ENCODE results near the gene CD109. TPM values are rescaled to one million over a fixed set of nuclear protein-coding genes. Genes with fewer than 3 reads are reported as not detected.
A peak's percentile ranks its signal among the peaks of the same experiment; 100 is the strongest.
"Not testable (repeated sequence)": the region's sequence is repeated elsewhere in the genome, so short reads cannot be mapped to it uniquely, and the experiment has no call there.

CD109 gene
- total RNA-seq, 3 donors from 2014 or later, result 10.1 to 20.7 (median 11.2) TPM

DNA sequence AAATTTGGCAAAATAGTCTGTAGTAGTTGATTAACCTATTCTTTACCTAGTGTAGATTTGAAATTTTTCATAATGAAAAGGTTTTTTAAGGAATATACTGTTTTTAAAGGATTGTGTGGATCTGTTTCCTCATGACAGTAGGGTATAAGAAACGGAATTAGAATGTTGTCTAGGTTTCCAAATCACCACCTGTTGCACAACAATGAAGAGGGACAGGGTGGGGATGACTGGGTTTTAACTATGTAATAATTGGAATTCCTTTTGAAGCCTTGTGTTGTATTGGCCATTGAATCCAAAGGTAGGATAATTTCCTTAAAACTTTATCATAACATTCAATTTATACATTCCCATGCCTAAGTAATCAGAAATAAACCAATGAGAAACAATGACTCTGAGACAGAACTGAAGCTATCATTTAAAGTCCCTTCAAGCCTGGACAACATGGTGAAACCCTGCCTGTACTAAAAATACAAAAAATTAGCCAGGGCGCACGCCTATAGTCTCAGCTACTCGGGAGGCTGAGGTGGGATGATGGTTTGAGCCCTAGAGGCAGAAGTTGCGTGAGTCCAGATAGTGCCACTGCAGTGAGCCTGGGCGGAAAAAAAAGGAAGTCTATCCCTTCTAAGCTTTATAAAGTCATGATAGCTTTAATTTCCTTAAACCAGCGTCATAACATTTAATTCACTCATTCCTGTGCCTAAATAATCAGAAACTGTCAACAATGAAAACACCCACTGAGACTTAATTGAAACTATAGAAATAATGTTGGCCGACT, 23.9 kb upstream of the CD109 start:
- DNase-seq, result no peak
- Mint-ChIP-seq H3K4me1 (ENCODE audit: low read depth) (no peaks in the 10 kb centered on the region), H3K4me3 (no peak overlapping the region), H3K27me3 (ENCODE audit: low read depth) (peaks cover 24% of the 10 kb centered on the region), H3K9me3 (no peaks in the 10 kb centered on the region), H3K36me3 (ENCODE audit: insufficient read depth) (no peaks in the 10 kb centered on the region)
- ATAC-seq, result no peak

DNA sequence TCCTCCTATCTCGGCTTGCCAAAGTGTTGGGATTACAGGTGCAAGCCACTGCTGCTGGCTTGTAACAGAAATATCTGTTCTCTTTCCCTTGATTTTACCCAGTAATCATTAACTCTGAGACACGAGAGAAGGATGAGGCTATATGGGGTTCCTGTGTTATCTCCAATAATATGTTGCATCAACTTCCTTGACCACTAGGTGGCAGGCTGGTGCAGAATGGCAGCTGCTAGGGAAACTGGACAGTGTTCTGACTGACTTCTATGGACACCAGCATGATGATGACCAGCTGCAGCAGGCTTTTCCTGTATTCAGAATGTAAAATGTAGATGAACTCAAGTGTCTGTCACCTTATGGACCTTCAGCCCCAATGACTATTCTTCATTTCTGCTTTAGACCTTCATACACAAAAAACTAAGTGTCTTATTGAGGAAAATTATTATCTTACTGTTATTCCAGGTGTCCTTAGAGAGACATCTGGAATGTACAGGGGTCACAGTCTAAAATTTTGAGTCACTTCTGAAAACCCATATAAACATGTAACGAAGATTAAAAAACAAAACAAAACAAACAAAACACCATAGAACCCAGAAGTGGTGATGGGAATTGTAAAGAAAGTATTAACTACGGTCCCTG, 20.4 kb upstream of the CD109 start:
- peaks cover 22% of the 10 kb centered on the region for H3K27me3 Mint-ChIP-seq (ENCODE audit: low read depth)
- H3K36me3 Mint-ChIP-seq (ENCODE audit: insufficient read depth), result no peaks in the 10 kb centered on the region
- no peaks in the 10 kb centered on the region for H3K4me1 Mint-ChIP-seq (ENCODE audit: low read depth)
- ATAC-seq (peak; percentile 82 to 85), DNase-seq (peak; percentile 65)
- H3K4me3 Mint-ChIP-seq, result no peak overlapping the region
- H3K9me3 Mint-ChIP-seq, result no peaks in the 10 kb centered on the region

DNA sequence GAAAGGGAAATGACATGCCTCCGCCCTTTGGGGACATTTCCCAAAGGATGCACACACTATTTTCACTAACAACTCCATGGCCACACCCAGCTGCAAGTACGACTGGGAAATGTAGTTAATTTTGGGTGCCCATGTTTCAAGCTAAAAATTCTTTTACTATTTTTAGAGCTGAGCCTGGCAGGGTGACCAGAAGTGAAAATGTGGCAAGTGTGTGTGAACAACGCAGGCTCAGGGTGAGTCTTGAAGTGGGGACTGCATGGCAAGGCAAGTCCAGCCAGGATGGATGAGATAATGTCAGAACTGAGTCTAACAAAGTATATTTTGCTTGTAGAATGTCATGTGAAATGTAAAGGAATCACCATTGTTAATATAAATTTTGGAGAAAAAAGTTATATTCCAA, 17.0 kb upstream of the CD109 start:
- Mint-ChIP-seq H3K27me3 (ENCODE audit: low read depth) (peaks cover 15% of the 10 kb centered on the region), H3K4me1 (ENCODE audit: low read depth) (no peaks in the 10 kb centered on the region), H3K4me3 (no peak overlapping the region), H3K36me3 (ENCODE audit: insufficient read depth) (no peaks in the 10 kb centered on the region), H3K9me3 (peaks cover 11% of the 10 kb centered on the region)
- DNase-seq (no peak), ATAC-seq (no peak)

DNA sequence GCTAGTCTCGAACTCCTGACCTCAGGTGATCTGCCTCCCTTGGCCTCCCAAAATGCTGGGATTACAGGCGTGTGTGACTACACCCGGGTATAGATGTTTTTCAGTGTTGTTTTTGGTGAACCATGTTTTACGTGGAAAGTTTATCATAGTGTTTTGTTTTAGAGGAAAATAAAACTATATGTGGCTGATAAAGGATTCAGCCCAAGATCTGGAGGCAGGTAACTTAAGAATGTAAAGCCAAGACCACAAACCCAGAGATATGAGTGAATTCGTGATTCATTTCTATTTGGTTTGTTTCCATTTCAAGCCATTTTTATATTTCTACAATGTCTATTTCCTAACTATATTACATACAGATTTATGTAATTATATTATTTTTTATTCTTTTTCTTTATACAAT, 16.2 kb upstream of the CD109 start:
- H3K4me1 Mint-ChIP-seq (ENCODE audit: low read depth); ATAC-seq; H3K4me3 Mint-ChIP-seq; DNase-seq; H3K36me3 Mint-ChIP-seq (ENCODE audit: insufficient read depth): not testable (repeated sequence)
- H3K27me3 Mint-ChIP-seq (ENCODE audit: low read depth), result peaks cover 15% of the 10 kb centered on the region
- peaks cover 11% of the 10 kb centered on the region for H3K9me3 Mint-ChIP-seq

DNA sequence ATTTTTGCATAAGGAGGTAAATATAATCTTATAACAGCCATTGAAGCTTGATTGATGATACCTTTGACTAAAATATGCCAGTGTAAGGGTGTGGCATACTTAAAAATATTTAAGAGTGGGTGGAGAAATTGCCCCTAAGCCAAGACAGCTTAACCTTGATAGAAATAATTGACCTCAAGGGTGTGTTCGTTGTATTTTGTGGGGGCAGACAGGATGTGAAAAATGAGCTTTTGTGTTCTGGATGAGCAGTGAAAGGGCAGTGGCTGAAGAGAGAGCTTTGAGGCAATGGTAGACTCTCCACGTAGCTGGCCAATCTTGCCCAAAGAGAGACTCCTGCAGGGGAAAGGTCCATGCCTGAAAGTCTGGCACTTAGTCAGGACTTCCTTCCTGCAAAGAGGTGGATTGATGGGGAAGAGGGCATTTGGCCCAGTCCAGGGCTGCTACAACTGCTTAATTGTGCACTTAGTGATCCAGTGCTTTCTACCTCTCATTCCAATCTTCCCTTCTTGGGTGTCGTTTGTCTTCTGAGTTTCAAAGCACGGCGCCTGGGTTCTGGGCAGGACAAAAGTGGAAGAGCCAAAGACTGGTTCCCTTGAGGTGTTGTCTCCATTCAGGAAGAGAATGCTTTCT, 15.6 kb upstream of the CD109 start:
- no peak overlapping the region for H3K4me3 Mint-ChIP-seq
- peaks cover 15% of the 10 kb centered on the region for H3K27me3 Mint-ChIP-seq (ENCODE audit: low read depth)
- DNase-seq (no peak), ATAC-seq (no peak)
- no peaks in the 10 kb centered on the region for H3K36me3 Mint-ChIP-seq (ENCODE audit: insufficient read depth)
- peaks cover 11% of the 10 kb centered on the region for H3K9me3 Mint-ChIP-seq
- no peaks in the 10 kb centered on the region for H3K4me1 Mint-ChIP-seq (ENCODE audit: low read depth)

DNA sequence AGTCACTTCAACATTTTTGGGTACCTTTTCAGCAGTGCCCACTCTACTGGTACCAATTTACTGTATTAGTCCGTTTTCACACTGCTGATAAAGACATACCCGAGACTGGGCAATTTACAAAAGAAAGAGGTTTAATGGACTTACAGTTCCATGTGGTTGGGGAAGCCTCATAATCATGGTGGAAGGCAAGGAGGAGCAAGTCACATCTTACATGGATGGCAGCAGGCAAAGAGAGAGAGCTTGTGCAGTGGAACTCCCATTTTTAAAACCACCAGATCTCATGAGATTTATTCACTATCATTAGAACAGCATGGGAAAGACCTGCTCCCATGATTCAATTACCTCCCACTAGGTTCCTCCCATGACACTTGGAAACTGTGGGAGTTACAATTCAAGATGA, 12.4 kb upstream of the CD109 start:
- ATAC-seq; H3K4me3 Mint-ChIP-seq; H3K36me3 Mint-ChIP-seq (ENCODE audit: insufficient read depth); H3K4me1 Mint-ChIP-seq (ENCODE audit: low read depth); DNase-seq: not testable (repeated sequence)
- Mint-ChIP-seq H3K27me3 (ENCODE audit: low read depth) (peaks cover 19% of the 10 kb centered on the region), H3K9me3 (peaks cover 11% of the 10 kb centered on the region)

DNA sequence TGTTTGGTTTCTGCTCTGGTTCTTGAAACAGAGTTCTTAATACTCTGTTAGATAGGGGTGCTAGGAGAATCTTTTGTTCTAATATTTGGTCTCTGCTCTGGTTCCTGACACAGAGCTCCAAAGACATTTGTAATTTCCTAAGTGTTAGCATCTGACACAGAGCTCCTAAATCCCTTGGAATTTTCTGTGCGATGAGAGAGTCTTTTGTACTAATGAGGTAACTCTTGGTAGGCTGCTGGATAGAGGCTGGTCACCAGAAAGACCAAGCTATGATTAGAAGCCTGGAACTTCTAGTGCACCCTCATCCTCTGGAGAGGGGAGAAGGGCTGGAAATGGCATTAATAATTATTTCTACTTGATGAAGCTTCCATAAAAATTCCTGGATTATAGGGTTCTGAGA, 7.7 kb upstream of the CD109 start:
- Mint-ChIP-seq H3K4me3 (no peak overlapping the region), H3K9me3 (peaks cover 3% of the 10 kb centered on the region), H3K27me3 (ENCODE audit: low read depth) (peaks cover 24% of the 10 kb centered on the region), H3K4me1 (ENCODE audit: low read depth) (no peaks in the 10 kb centered on the region), H3K36me3 (ENCODE audit: insufficient read depth) (no peaks in the 10 kb centered on the region)
- no peak for DNase-seq
- ATAC-seq, result no peak

DNA sequence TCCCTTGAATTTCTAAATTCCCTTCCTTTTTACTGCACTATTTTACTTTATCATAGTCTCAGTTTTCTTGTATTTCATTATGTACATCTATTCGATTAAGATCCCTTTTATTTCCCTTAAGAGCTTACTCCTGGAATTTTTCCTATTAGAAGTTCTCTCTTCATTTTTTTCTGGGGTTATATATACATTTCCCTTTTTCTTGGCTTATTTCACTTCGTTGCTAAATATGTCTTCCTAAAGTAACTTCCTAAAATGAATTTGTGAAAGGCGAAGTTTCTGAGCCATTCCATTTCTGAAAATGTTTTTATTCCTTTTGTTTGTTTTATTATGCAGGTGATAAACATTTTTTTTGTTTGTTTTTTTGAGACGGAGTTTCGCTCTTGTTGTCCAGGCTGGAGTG, 5.9 kb upstream of the CD109 start:
- no peaks in the 10 kb centered on the region for H3K9me3 Mint-ChIP-seq
- DNase-seq (no peak), ATAC-seq (no peak)
- H3K4me3 Mint-ChIP-seq, result no peak overlapping the region
- no peaks in the 10 kb centered on the region for H3K36me3 Mint-ChIP-seq (ENCODE audit: insufficient read depth)
- peaks cover 8% of the 10 kb centered on the region for H3K4me1 Mint-ChIP-seq (ENCODE audit: low read depth)
- H3K27me3 Mint-ChIP-seq (ENCODE audit: low read depth), result peaks cover 28% of the 10 kb centered on the region

DNA sequence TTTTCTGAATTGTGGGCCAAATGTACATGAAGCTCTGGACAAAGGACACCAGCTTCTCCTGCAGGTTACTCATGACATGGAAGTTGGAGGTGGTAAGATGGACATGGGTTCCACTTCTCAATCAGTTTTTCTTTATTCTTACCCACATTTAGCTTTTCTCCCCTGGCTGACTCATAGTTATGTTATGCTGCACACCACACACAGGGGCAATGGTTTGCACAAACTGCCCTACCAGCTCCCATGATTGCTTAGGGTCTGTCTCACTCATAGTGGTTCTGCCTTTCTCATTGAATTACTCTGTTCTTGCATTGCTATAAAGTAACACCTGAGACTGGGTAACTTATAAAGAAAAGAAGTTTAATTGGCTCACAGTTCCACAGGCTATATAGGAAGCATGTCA, 4.5 kb upstream of the CD109 start:
- peaks cover 25% of the 10 kb centered on the region for H3K27me3 Mint-ChIP-seq (ENCODE audit: low read depth)
- DNase-seq (no peak), ATAC-seq (no peak)
- no peaks in the 10 kb centered on the region for H3K36me3 Mint-ChIP-seq (ENCODE audit: insufficient read depth)
- H3K9me3 Mint-ChIP-seq, result no peaks in the 10 kb centered on the region
- no peak overlapping the region for H3K4me3 Mint-ChIP-seq
- peaks cover 16% of the 10 kb centered on the region for H3K4me1 Mint-ChIP-seq (ENCODE audit: low read depth)

DNA sequence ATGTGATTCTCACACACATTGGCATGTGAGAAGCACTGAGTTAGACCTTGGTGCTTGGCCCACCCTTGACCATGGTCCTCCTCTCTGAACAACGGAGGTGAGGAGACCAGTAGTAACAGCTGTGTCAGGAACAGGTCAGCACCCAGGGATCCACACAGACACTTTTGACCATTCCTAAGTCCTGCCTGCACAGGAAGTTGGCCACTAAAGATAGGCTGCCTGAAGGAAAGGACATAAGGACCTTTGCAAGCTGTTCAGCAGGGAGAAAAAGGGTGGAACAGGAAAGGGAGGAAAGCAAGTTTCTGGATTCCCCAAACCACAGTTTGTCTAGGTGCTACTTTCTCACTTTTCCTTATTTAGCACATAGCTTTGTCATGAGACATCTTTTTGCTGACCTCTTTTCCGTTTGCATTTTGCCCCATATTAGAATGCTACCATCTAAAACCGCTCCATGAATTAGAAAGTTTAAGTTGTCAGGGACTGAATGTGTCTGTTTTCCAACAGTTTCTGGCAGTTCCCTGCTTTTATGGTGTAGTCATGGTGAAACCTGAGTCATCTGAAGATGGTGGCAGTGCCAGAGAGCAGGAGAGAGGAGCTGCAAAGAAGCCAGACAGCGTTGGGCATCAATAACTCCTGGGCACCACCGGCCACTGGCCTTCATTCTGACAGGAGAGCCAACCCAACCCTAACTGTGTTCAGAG, 1.1 kb upstream of the CD109 start:
- DNase-seq, result no peak
- peak overlapping the region; percentile 88 for H3K4me3 Mint-ChIP-seq
- H3K4me1 Mint-ChIP-seq (ENCODE audit: low read depth), result peaks cover 30% of the 10 kb centered on the region
- peaks cover 5% of the 10 kb centered on the region for H3K36me3 Mint-ChIP-seq (ENCODE audit: insufficient read depth)
- H3K27me3 Mint-ChIP-seq (ENCODE audit: low read depth), result peaks cover 25% of the 10 kb centered on the region
- no peaks in the 10 kb centered on the region for H3K9me3 Mint-ChIP-seq
- ATAC-seq, result peak; percentile 15

DNA sequence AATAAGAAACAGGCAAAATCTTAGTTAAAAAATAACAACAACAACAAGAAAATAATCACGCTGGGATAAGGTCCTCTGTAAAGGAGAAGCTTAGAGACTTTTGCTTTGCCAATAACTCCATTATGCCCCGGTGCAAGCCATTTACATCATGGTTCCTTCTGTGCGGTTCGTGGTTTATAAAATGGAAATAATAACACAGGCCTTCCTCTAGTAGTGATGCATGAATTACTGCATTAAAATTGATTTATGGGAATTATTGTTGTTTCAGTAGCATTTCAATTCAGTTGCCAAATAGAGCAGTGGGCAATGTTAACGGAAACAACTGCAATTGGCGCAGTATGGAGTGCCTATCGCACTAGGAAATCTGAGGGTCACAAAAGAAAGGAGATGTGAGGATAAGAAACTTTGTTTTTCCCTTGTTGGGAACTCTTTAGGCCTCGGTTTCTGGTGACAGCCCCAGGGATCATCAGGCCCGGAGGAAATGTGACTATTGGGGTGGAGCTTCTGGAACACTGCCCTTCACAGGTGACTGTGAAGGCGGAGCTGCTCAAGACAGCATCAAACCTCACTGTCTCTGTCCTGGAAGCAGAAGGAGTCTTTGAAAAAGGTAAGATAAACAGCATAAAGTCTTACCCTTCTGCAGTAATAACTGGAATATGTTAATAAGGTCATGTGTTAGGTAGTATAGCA, 1.1 kb downstream of the CD109 start:
- Mint-ChIP-seq H3K4me1 (ENCODE audit: low read depth) (peaks cover 32% of the 10 kb centered on the region), H3K27me3 (ENCODE audit: low read depth) (peaks cover 22% of the 10 kb centered on the region), H3K36me3 (ENCODE audit: insufficient read depth) (peaks cover 8% of the 10 kb centered on the region), H3K9me3 (no peaks in the 10 kb centered on the region), H3K4me3 (peak overlapping the region; percentile 88)
- ATAC-seq (no peak), DNase-seq (no peak)

DNA sequence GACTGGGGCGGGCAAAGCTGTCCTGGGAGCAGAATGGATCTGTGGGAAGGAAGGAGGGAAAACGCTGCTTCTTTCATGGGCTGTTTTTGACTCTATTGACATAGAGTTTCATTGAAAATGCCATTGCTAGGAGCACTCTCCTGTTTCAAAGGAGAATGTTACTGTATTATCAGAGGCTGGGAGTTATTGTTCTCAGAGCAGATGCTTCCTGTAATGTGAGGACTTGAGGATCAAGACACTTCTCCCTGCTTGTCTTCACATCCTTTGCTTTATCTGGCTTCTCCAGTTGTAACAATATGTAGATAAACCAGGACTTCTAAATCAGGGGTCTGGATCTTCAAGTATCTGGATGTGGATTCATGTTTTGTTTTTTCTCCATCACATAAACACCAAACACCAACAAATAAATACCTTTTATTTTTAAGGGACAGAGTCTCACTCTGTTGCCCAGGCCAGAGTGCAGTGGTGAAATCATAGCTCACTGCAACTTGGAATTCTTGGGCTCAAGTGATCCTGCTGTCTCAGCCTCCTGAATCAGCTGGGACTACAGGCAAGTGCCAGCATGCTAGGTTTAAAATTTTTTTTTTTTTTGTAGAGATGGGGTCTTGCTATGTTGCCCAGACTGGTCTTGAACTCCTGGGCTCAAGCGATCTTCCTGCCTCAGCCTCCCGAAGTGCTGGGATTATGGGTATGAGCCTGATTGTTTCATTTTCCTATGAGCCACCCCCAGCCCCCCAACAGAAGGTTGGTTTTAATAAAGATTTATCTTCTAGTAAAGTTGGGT, 3.9 kb downstream of the CD109 start:
- no peak for ATAC-seq
- Mint-ChIP-seq H3K36me3 (ENCODE audit: insufficient read depth) (peaks cover 8% of the 10 kb centered on the region), H3K4me3 (no peak overlapping the region), H3K9me3 (no peaks in the 10 kb centered on the region), H3K27me3 (ENCODE audit: low read depth) (peaks cover 24% of the 10 kb centered on the region), H3K4me1 (ENCODE audit: low read depth) (peaks cover 31% of the 10 kb centered on the region)
- DNase-seq, result no peak

DNA sequence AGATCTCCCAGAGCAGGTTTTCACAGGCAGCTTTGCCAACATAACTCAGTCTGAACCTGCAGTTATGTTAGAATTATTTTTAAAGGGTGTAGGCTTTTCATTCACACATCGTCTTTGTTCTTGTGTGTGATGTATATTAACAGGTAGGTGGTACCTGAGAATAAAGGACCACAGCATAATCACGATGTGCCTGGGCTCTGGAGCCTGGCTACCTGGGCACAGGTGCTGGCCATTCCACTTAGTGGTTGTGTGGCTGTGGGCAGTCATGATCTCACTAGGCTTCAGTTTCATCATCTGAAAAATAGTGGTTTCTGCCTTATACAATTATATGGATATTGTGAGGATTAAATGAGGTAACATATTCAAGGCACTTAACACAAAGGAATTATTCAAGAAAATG, 6.4 kb downstream of the CD109 start:
- Mint-ChIP-seq H3K36me3 (ENCODE audit: insufficient read depth) (peaks cover 8% of the 10 kb centered on the region), H3K9me3 (no peaks in the 10 kb centered on the region), H3K4me1 (ENCODE audit: low read depth) (peaks cover 13% of the 10 kb centered on the region), H3K27me3 (ENCODE audit: low read depth) (peaks cover 14% of the 10 kb centered on the region), H3K4me3 (no peak overlapping the region)
- DNase-seq, result no peak
- no peak for ATAC-seq
